ENCODE results near the gene EIF2S2. TPM values are rescaled to one million over a fixed set of nuclear protein-coding genes. Genes with fewer than 3 reads are reported as not detected.

EIF2S2 gene
- total RNA-seq, 2 experiments from 2014 or later, result 21.8 to 23.2 TPM

GRCh38 chr20:34112600-34113101, 608 bp upstream of the EIF2S2 start:
- peaks cover 40% of the 10 kb centered on the region for H3K36me3 Mint-ChIP-seq (ENCODE audit: low read depth)
- Histone ChIP-seq H3K27me3 (ENCODE audit: control insufficient read depth in 1 of 2, insufficient read depth in 2 of 2, low read length in 2 of 2) (no peaks in the 10 kb centered on the region), H3K27ac (ENCODE audit: low read depth in 1 of 2, low read length in 2 of 2) (peak overlapping the region; percentile 87 to 92), H3K9me3 (ENCODE audit: control insufficient read depth in 1 of 2, insufficient read depth in 1 of 2, low read length in 2 of 2) (no peaks in the 10 kb centered on the region), H3K36me3 (ENCODE audit: insufficient read depth, low read length) (peaks cover 9% of the 10 kb centered on the region), H3K4me3 (ENCODE audit: low read length) (peak overlapping the region; percentile 93), H3K4me1 (ENCODE audit: insufficient read depth, low read length) (peaks cover 33% of the 10 kb centered on the region)
- POLR2A ChIA-PET, result interaction anchor here (0.6 to 2.4 kb wide), 35 partner anchors 9 to 1939 kb away, joined by 3 to 95 read pairs (median 5); partner anchors contain the start of genes CBFA2T2, CDK5RAP1, CHMP4B and DYNLRB1
- no peaks in the 10 kb centered on the region for H3K27me3 Mint-ChIP-seq
- peak in 5 of 14 experiments; percentile 6 to 47 (median 15) for DNase-seq
- CTCF ChIA-PET, result interaction anchor here (0.6 to 1.5 kb wide), 4 partner anchors 17 to 303 kb away, joined by 3 to 11 read pairs (median 4); no protein-coding TSS in a partner anchor
- intact Hi-C loops (cut with DNase I, micrococcal nuclease), result loop anchor here (1.0 to 10.0 kb wide), 9 partner anchors 17 to 670 kb away; partner anchors contain the start of genes DYNLRB1 (in 2 of the 2), CBFA2T2 (in 1 of the 2), CHMP4B (in 1 of the 2) and E2F1 (in 1 of the 2)
- peaks cover 41% of the 10 kb centered on the region for H3K4me1 Mint-ChIP-seq (ENCODE audit: low read depth)
- peak overlapping the region; percentile 96 for H3K4me3 Mint-ChIP-seq
- TF ChIP-seq, protein P1, sequence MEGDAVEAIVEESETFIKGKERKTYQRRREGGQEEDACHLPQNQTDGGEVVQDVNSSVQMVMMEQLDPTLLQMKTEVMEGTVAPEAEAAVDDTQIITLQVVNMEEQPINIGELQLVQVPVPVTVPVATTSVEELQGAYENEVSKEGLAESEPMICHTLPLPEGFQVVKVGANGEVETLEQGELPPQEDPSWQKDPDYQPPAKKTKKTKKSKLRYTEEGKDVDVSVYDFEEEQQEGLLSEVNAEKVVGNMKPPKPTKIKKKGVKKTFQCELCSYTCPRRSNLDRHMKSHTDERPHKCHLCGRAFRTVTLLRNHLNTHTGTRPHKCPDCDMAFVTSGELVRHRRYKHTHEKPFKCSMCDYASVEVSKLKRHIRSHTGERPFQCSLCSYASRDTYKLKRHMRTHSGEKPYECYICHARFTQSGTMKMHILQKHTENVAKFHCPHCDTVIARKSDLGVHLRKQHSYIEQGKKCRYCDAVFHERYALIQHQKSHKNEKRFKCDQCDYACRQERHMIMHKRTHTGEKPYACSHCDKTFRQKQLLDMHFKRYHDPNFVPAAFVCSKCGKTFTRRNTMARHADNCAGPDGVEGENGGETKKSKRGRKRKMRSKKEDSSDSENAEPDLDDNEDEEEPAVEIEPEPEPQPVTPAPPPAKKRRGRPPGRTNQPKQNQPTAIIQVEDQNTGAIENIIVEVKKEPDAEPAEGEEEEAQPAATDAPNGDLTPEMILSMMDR (IDR thresholded peaks at IDR 0.05), result no peak
- ATAC-seq (ENCODE audit: poor library complexity), result peak; percentile 0
- no peaks in the 10 kb centered on the region for H3K9me3 Mint-ChIP-seq
- H3K27ac Mint-ChIP-seq, result peak overlapping the region; percentile 95

DNA sequence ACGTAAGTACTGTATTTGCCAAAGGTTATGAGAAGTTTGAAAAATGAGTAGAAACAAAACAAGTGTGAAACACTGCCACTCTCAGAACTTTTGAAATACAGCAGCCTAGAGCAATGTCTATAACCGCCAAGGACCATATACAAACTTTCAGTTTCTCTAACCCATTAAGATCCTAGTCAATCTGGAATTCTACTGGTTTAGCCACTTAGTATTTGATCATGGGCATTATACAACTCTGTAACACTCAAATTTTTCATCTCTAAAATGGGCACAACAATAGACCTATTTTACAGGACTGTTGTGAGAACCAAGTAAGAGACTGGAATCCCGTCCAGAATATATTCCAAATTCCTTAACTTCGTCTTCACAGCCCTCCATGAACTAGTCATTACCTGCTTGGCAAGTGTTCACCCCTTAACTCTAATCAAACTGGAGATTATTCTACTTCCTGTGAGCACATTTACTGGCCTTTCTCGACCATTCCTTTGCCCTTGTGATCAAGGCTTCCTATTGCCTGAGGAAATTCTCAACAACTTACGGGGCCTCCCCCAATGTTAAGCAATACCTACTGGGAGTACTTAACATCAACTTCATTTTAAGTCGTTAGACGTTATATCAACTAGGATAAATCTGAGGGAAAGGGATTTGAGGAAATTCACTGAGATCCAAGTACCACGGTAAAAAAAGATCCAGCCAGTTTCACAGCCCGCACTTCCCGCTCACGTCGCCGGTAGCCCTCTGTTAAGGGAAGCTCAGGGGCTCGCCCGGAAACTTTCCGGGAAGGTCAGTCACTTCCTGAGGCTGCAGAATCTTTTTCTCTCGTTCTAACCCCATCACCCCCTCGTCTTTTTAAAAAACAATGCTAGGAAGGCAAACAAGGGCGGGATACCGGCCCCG, 1.1 kb downstream of the EIF2S2 start:
- H3K4me3 ChIP-seq (ENCODE audit: low read length), result peak overlapping the region; percentile 93
- Mint-ChIP-seq H3K27me3 (no peaks in the 10 kb centered on the region), H3K9me3 (no peaks in the 10 kb centered on the region), H3K4me3 (peak overlapping the region; percentile 96), H3K4me1 (ENCODE audit: low read depth) (peaks cover 55% of the 10 kb centered on the region), H3K36me3 (ENCODE audit: low read depth) (peaks cover 44% of the 10 kb centered on the region), H3K27ac (peak overlapping the region; percentile 95)
- H3K27me3 ChIP-seq (ENCODE audit: control insufficient read depth in 1 of 2, insufficient read depth in 2 of 2, low read length in 2 of 2), result no peaks in the 10 kb centered on the region
- H3K4me1 ChIP-seq (ENCODE audit: insufficient read depth, low read length), result peaks cover 46% of the 10 kb centered on the region
- peak overlapping the region; percentile 92 for H3K27ac ChIP-seq (ENCODE audit: low read depth in 1 of 2, low read length in 2 of 2)
- H3K9me3 ChIP-seq (ENCODE audit: control insufficient read depth in 1 of 2, insufficient read depth in 1 of 2, low read length in 2 of 2), result no peaks in the 10 kb centered on the region
- peaks cover 14% of the 10 kb centered on the region for H3K36me3 ChIP-seq (ENCODE audit: insufficient read depth, low read length)
- DNase-seq, result peak in 4 of 14 experiments; percentile 3 to 44 (median 39)
- no peak for ATAC-seq (ENCODE audit: poor library complexity)
- intact Hi-C loops (cut with DNase I, micrococcal nuclease), result loop anchor here (2.0 to 10.0 kb wide), 9 partner anchors 116 to 669 kb away; partner anchors contain the start of genes DYNLRB1 (in 2 of the 2), CBFA2T2 (in 1 of the 2), CHMP4B (in 1 of the 2) and E2F1 (in 1 of the 2)
- POLR2A ChIA-PET, result interaction anchor here (0.8 to 2.4 kb wide), 9 partner anchors 10 to 447 kb away, joined by 3 to 95 read pairs (median 10); partner anchors contain the start of genes PXMP4 and RALY
- CTCF ChIA-PET, result no interaction called here
- TF ChIP-seq, protein P1 (IDR thresholded peaks at IDR 0.05), result no peak

DNA sequence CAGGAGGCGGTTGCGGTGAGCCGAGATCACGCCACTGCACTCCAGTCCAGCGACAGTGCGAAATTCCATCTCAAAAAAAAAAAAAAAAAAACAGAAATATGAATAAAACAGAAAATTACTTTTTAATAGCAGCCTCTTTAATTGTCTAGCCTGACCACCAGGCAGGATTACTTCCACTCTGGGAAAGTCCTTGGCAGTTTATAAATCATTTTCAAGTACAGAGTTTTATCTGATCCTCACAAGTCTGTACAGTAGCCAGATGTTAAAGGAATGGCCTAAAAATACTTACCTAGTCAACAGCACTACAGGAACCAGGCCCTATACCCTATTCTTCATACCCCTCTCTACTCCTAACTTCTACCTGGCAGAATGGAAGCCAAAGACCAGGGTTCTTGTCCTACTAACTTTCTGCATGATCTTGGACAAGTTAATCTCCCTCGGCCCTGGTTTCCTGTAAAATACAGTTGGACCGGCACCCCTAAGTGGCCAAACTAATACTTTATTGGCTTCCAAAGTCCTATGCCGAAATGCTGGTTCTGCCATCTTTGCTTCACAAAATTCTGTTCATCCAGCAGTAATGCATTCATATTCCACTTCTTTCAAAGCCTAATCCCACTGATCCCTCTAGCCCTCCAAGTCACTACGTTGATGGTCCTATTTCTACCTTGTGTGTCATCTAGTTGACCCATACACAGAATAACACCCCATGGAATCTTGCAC, 1.9 kb downstream of the EIF2S2 start:
- H3K36me3 Mint-ChIP-seq (ENCODE audit: low read depth), result peaks cover 52% of the 10 kb centered on the region
- no peaks in the 10 kb centered on the region for H3K27me3 ChIP-seq (ENCODE audit: control insufficient read depth in 1 of 2, insufficient read depth in 2 of 2, low read length in 2 of 2)
- ChIA-PET CTCF (no interaction called here), POLR2A (interaction anchor here (1.0 to 1.1 kb wide), 2 partner anchors 47 to 299 kb away, joined by 3 read pairs; partner anchors contain the start of gene CHMP4B)
- ATAC-seq (ENCODE audit: poor library complexity) (no peak), DNase-seq (no peak)
- H3K4me1 Mint-ChIP-seq (ENCODE audit: low read depth), result peaks cover 63% of the 10 kb centered on the region
- H3K4me3 Mint-ChIP-seq, result peak overlapping the region; percentile 96
- TF ChIP-seq, protein P1 (IDR thresholded peaks at IDR 0.05), result no peak
- H3K4me1 ChIP-seq (ENCODE audit: insufficient read depth, low read length), result peaks cover 50% of the 10 kb centered on the region
- peak overlapping the region; percentile 93 for H3K4me3 ChIP-seq (ENCODE audit: low read length)
- intact Hi-C loops (cut with DNase I, micrococcal nuclease), result loop anchor here (2.0 to 10.0 kb wide), 9 partner anchors 115 to 668 kb away; partner anchors contain the start of genes DYNLRB1 (in 2 of the 2), CBFA2T2 (in 1 of the 2), CHMP4B (in 1 of the 2) and E2F1 (in 1 of the 2)
- no peaks in the 10 kb centered on the region for H3K9me3 ChIP-seq (ENCODE audit: control insufficient read depth in 1 of 2, insufficient read depth in 1 of 2, low read length in 2 of 2)
- peak overlapping the region; percentile 95 for H3K27ac Mint-ChIP-seq
- no peaks in the 10 kb centered on the region for H3K27me3 Mint-ChIP-seq
- no peaks in the 10 kb centered on the region for H3K9me3 Mint-ChIP-seq
- no peak overlapping the region for H3K27ac ChIP-seq (ENCODE audit: low read depth in 1 of 2, low read length in 2 of 2)
- peaks cover 17% of the 10 kb centered on the region for H3K36me3 ChIP-seq (ENCODE audit: insufficient read depth, low read length)

Measured in CD4-positive, alpha-beta T cell (primary cell).